ENCODE measurements around the gene SEC24A.

- no peak for TF ChIP-seq EZH2 (IDR thresholded peaks at IDR 0.05; ENCODE audit: insufficient read depth, poor library complexity, severe bottlenecking)
- no peak for TF ChIP-seq EZH2phosphoT487 (IDR thresholded peaks at IDR 0.05; ENCODE audit: insufficient read depth, low read depth)
Observed at GRCh38 chr5:134625559-134625958, 23.0 kb upstream of the SEC24A start.
